IMR-90 (cell line): Measurements from ENCODE around the gene TNRC6C.

Experiments
- BHLHE40 ChIP-seq: fragments of 150-350 bp; IDR thresholded peaks from 2 replicates; pipeline ENCODE4 v1.6.1; 2016; ENCODE audit warnings: mild to moderate bottlenecking, low read depth, low read length
- CEBPB ChIP-seq: IDR thresholded peaks from 2 replicates; pipeline ENCODE4 v1.6.1; 2012; ENCODE audit warnings: low read depth, low read length, improper control_type of control experiment
- FOS ChIP-seq: fragments of 150-350 bp; IDR thresholded peaks from 2 replicates; pipeline ENCODE4 v1.6.1; 2016; ENCODE audit warnings: low read depth, low read length
- MAFK ChIP-seq: IDR thresholded peaks from 2 replicates; pipeline ENCODE4 v1.6.1; 2012; ENCODE audit warnings: low read depth, low read length, improper control_type of control experiment
- MXI1 ChIP-seq: IDR thresholded peaks from 2 replicates; pipeline ENCODE4 v1.6.1; 2012; ENCODE audit warnings: low read depth, mild to moderate bottlenecking, low read length, moderate library complexity, borderline replicate concordance
- POLR2A ChIP-seq: IDR thresholded peaks from 2 replicates; pipeline ENCODE4 v1.6.1; 2012; ENCODE audit warnings: mild to moderate bottlenecking, low read depth, low read length
- TF ChIP-seq, protein P1 (sequence below): conservative IDR thresholded peaks from 2 replicates; pipeline ENCODE4 v1.5.1; 2012; ENCODE audit warnings: mild to moderate bottlenecking, low read depth, low read length, improper control_type of control experiment

GRCh38 chr17:77959126-77959925, 823 bp downstream of the TNRC6C start:
- TF ChIP-seq MAFK (no peak), MXI1 (no peak), POLR2A (no peak), BHLHE40 (no peak), CEBPB (no peak), FOS (no peak)
- TF ChIP-seq, protein P1, sequence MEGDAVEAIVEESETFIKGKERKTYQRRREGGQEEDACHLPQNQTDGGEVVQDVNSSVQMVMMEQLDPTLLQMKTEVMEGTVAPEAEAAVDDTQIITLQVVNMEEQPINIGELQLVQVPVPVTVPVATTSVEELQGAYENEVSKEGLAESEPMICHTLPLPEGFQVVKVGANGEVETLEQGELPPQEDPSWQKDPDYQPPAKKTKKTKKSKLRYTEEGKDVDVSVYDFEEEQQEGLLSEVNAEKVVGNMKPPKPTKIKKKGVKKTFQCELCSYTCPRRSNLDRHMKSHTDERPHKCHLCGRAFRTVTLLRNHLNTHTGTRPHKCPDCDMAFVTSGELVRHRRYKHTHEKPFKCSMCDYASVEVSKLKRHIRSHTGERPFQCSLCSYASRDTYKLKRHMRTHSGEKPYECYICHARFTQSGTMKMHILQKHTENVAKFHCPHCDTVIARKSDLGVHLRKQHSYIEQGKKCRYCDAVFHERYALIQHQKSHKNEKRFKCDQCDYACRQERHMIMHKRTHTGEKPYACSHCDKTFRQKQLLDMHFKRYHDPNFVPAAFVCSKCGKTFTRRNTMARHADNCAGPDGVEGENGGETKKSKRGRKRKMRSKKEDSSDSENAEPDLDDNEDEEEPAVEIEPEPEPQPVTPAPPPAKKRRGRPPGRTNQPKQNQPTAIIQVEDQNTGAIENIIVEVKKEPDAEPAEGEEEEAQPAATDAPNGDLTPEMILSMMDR: no peak
